Hematopoietic multipotent progenitor cell treated with erythropoietin and hydrocortisone succinate and interleukin-3 and kit ligand, for 17 days (in vitro differentiated cells): ENCODE measurements around the gene ITIH2.
A peak's percentile ranks its signal among the peaks of the same experiment; 100 is the strongest.
"Not testable (repeated sequence)": the region's sequence is repeated elsewhere in the genome, so short reads cannot be mapped to it uniquely, and the experiment has no call there.

Source experiments
- DNase-seq: peaks from one replicate; pipeline ENCODE4 v3.0.0-alpha.2; 2015; ENCODE audit warnings: low spot score

The ITIH2 gene

DNA sequence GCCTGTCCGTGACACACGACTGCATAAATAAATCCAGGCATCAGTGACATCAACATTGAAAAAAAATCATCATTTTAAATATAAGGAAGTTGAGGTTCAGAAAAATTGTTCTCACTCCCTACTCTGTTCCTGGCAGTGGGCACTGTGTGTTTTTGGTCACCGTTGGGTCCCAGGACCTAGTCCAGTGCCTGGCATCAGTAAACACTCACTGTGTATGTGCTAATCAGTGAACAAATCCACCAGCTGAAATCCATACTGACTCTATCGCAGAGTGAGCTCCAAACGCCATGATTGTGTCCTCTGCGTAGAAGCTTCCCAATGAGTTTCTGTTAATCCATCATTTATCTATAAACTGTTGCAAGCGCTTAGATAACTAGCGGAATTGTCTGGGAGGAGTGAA is 41.2 kb downstream of the ITIH2 start:
- DNase-seq, result no peak

DNA sequence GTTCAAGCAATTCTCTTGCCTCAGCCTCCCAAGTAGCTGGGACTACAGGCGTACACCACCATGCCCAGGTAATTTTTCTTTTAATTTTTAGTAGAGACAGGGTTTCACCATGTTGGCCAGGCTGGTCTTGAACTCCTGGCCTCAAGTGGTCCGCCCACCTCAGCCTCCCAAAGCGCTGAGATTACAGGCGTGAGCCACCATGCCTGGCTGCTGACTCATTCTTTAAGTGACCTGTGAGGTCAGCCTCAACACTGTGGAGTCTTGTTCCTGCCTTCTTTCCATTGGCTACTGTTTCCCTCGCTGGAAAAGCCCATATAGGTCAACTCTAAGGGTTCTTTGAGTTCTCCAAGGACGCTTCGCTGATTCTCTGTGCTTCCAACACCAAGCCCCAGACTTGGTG is 45.5 kb downstream of the ITIH2 start:
- not testable (repeated sequence) for DNase-seq

DNA sequence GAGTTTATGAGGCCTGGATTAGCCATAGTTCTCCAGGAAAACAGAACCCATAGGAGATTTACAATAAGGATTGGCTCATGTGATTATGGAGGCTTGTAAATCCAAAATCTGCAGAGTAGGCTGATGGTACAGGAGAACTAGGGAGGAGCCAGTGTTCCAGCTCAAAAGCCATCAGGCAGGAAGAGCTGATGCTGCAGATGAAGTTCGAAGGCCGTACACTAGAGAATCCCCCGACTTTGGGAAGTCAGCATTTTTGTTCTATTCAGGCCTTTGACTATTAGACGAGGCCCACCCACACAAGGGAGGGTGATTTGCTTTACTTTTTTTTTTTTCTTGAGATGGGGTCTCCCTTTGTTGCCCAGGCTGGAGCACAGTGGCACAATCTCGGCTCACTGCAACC is 47.1 kb downstream of the ITIH2 start:
- no peak for DNase-seq

DNA sequence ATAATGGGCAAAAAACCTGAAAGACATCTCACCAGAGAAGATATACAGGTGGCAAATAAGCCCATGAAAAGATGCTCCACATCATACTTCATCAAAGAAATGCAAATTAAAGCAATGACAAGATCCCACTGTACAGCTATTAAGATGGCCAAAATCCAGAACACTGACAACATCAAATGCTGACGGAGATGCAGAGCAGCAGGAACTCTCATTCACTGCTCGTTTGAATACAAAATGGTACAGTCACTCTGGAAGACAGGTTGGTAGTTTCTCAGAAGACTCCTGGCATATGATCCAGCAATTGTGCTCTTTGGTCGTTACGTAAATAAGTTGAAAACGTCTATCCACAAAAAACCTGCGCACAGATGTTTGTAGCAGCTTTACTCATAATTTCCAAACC is 49.1 kb downstream of the ITIH2 start:
- DNase-seq, result no peak

DNA sequence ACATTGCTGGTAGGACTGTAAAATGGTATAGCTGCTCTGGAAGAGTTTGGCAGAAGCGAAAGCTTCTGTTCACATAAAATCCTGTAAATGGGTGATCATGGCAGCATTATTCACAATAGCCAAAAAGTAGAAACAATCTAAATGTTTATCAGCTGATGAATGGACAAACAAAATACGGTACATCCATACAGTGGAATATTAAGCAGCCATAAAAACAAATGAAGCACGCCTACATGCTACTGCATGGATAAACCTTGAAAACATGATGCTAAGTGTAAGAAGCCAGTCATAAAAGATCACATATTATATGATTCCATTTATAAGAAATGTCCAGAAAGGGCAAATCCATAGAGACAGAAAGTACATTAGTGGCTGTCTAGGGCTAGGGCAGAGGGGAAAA is 52.0 kb downstream of the ITIH2 start:
- no peak for DNase-seq

DNA sequence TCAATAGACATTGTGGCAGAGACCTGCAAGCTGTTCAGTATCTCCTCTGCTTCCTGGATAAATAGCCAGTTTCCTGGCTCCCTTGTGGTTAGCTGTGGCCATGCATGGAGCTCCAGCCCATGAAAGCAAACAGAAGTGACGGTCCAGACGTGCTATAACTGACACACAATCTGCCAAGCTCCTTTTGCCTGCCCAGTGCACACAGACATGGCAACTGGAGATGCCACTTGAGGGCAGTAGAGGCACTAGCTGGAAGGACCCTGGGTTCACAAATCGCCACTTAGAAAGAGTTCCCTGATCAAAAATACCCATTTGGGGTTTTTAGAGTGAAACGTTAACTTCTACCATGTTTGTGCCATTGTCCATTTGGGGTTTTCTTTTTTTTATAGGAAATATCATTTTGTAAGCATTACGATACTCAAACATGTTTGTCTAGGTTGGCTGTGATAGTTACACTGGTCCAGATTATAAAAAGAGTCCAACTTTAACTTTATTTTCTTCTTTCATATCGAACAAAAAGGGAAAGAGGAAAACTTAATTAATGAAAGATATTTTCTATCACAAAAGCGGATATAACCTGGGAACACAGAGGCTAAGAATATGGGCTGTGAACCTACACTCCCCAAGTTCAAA is 53.4 kb downstream of the ITIH2 start:
- peak; percentile 39 for DNase-seq

DNA sequence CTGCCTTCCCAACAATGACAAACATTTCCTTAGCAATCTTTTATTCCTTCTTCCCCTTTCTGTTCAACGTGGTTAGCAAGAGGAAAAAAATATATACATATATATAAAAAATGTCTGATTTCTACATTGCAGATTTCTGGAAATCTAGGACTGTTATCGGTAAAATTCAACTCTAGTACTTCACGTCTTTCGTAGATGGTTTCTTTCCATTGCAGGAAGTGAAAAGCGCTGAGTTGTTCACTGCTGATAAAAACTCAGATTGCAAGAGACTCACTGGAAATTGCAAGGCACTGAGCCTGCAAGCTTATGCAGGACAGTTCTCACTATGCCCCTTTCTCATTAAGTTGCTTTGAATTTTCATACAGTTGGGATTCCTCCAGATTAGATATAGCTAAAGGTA is 60.8 kb downstream of the ITIH2 start:
- no peak for DNase-seq

DNA sequence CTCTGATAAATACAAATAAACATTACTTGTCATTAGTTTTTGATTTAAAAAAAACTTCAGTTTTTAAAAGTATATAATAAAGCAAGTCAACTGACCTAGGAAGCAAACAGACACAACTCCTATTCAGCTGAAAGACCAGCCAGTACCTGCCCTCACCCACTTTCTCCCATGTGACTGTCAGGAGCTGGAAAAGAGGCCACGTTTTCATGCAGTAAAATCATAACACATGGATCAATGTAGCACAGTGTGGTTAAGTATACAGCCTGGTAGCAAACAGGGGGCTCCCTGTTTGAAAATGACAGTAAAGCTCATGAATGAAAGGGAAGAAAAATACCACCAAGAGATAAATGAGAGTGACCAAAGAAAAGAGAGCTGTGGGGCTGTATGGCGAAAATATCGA is 63.1 kb downstream of the ITIH2 start:
- no peak for DNase-seq

DNA sequence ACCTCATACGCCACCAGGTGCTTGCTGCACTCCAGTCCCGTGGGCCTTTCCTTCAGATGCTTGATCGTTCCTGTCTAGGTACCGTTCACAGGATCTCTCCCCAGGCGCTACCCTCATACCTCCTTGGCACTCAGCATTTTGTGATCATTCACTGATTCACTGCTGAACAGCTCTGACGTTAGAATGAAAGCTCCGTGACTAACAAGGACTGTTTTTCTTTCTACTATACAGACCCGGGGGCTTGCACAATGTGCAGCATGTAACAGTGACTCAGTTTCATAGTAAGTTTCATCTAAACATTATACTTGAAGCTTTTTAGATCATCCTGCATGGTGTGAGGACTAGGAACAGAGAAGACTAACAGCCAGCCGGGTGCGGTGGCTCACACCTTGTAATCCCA is 64.1 kb downstream of the ITIH2 start:
- DNase-seq, result no peak

DNA sequence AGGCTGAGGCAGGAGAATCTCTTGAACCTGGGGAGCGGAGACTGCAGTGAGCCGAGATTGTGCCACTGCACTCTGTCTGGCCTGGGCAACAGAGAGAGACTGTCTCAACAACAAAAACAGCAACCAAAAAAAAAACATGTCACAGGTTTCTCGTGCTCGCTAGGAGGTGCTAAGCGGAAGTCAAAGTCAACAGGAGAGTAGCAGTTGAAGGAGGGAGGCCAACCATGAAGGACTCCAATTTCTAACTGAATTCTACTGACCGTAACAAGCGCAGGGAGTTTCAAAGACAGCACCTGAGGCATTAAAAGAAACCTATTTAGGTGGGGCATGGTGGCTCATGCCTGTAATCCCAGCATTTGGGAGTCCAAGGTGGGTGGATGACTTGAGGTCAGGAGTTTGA is 65.3 kb downstream of the ITIH2 start:
- no peak for DNase-seq

DNA sequence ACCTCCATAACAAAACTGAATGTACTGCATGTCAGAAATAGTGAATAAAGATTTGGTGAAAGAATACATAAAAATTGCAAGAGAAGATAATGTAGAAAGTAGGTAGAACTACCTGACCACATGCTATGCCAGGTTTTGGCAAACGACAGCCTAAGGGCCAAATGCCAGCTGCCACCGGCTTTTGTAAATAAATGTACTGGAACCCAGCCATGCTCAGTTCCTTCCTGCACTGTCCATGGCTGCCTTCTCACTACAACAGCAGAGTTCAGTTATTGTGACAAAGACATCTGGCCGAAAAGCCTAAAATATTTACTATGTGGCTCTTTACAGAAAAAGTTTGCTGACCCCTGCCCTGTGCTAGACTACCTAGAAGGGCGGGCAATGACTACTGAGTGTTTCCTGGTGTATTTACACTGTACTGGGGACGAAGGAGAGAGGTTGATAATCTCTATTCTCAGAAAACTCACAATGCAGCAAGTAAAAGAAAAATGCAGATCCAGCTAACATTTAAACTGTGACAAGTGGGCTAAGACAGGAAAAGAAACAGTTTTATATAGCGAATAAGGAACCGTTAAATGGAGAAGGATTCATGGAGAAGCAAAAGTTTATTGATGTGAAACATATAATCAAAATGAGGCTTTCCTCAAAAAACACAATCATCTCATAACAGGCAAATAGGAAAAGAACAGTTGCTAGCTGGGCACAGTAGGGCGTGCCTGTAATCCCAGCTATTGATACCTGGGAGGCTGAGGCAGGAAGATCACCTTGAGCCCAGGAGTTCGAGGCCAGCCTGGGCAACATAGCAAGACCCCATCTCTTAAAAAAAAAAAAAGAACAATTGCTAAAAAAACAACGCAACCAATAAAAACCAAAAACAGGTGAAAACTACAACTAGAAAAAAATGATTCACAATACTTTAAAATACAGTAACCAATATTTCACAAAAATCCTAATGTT is 71.0 kb downstream of the ITIH2 start:
- no peak for DNase-seq

DNA sequence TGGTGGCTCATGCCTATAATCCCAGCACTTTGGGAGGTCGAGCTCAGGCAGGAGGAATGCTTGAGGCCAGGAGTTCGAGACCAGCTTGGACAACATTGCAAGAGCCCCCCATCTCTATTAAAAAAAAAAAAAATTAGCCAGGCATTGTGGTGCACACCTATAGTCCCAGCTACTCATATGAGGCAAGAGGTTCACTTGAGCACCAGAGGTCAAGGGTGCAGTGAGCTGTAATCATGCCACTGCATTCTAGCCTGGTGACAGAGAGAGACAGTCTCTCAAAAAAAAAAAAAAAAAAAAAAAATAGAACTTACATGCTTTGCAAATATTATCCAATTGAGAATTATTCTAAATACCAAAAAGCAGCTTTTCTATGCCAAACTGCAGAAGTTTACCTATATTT is 73.7 kb downstream of the ITIH2 start:
- DNase-seq, result no peak

DNA sequence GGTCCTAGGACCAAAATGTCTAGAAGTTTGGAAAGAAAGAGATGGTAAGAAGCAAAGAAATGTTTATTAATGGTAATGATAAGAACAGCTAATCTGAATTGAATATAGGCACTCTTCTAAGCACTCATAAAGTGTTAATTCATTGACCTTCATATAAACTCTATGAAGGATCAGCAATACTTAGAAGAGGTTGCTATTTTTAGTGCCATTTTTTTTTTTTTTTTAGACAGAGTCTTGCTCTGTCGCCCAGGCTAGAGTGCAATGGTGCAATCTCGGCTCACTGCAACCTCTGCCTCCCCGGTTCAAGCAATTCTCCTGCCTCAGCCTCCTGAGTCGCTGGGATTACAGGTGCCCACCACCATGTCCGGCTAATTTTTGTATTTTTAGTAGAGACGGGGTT is 79.1 kb downstream of the ITIH2 start:
- not testable (repeated sequence) for DNase-seq

DNA sequence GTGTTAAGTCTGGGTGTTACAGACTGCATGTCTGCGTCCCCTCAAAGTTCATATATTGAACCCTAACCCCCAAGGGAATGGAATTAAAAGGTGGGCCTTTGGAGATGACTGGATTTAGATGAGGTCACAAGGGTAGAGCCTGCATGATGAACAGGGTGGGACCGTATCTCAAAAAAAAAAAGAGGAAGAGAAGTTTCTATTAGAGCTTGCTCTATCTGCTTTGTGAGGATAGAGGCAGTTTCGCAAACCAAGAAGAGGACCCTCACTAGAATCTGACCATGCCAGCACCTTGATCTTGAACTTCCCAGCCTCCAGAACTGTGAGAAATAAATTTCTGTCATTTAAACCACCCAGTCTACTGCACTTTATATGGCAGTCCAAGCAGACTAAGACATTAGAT is 83.3 kb downstream of the ITIH2 start:
- DNase-seq, result no peak

DNA sequence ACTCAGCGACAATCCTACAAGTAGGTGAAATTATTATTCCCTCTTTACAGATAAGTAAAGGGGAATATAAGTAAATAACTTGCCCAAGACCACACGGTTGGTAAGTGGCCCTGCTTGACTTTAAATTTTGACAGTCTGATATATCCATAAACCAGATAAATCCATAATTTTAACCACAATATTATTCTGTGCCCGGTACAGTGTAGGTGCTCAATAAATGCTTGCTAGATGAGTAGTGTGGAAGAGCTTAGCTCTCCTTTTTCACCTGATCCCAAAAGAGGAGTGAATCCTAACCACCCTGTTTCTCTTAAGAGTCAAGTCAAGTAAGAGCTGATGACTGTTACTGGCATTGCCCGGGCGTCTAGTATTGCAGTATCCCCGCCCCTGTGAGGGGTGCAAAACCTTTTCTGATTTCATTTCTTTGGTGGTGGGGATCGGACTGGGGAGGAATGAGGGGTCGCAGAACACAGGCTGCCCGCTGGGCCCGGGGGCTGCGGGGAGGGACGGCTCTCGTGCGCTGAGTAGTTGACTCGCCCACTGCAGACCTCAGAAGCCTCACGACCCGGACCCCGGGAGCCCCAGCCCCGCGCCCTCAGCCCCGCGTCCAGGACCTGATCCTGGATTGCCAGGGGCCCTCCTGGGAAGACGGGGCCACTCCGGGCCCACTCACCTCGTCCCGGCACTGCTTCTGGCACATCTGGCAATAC is 84.2 kb downstream of the ITIH2 start:
- peak; percentile 36 for DNase-seq

DNA sequence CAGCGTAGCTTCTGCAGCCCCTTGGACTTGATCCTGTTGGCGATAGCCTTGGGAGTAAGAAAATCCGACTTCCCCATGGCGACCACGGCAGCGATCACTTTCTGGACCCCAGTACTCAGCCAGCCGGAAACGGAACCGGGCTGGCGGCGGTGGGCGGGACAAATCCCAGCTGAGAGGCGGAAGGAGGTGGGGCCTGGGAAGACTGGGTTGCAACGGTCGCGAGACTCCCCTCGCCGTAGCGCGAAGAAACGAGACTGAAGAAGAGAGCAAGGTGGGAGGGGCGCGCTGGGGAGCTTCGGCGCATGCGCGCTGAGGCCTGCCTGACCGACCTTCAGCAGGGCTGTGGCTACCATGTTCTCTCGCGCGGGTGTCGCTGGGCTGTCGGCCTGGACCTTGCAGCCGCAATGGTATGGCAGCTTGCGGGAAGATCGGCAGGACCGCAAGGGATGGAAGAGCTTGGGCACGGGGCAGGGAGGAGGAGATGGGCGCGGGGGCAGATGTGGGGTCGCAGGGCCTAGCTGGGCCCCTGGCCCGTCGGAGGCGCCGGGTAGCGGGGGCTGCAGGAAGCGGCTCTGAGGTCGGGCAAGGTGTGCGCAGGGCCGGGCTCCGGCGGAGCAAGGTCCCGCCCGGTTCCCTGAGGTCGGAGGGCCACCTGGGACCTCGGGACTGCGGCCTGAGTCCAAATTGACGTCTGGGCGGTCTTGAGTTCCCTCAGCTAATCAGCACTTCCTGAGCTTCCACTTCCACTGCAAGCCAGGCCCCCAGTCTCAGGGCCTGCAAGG is 84.9 kb downstream of the ITIH2 start, which contains the start of the genes ATP5F1C and KIN:
Gene ATP5F1C, plus strand, starts transcription at position 321 of the 782 bp plus-strand sequence. Its CDS starts 31 bp downstream, at position 352.
Gene KIN, minus strand, starts transcription at position 137 of the 782 bp plus-strand sequence. Its CDS starts 60 bp downstream, at position 77.
- peak; percentile 98 for DNase-seq

DNA sequence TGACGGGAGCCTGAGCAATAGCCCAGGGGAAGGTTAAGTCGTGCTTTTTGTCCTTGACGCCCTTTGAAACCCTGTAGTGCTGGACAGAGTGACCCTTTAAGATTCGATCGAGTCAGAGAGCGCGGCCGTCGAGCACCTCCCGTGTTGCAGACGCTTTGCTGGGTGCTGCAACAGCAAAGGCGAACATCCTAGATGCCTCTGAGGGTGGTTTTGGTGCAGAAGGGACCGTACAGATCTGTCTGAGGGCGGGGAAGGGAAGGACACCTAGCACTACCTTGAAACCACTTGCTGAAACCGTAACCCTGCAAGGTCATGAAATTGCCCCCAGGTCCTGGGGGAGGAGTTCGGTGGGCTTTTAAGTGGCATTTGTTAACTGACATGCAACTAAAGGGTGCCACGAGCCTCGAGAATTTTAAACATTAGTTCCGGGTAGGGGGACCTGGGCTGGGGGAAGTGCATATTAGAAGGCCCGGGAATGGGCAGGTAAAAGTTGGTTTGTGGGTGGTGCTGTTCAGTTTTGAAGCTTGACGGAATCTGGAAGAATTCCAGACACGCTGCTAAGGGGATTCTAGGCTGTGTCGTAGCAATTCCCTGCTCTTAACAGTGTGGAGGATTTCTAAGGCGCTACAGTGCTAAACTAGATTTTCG is 85.6 kb downstream of the ITIH2 start:
- DNase-seq, result peak; percentile 24

DNA sequence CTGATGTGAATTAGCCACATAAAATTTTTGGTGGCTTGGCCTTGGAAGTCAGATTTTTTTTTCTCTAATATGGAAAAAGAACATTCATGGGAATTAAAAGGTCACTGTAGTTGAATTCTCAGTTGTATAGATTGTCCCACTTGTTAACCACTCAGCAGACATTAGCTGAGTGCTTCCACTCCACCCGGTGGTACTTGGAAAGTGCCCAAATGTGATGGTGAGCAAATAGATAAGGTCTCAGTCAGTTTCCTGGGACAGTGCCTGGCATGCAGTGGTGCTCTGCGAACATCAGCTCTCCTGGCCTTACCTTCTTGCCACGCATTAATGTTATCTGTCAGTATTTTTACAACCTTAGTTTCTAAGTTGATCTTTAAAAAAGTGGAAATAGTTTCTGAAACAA is 86.3 kb downstream of the ITIH2 start:
- DNase-seq, result peak; percentile 66

DNA sequence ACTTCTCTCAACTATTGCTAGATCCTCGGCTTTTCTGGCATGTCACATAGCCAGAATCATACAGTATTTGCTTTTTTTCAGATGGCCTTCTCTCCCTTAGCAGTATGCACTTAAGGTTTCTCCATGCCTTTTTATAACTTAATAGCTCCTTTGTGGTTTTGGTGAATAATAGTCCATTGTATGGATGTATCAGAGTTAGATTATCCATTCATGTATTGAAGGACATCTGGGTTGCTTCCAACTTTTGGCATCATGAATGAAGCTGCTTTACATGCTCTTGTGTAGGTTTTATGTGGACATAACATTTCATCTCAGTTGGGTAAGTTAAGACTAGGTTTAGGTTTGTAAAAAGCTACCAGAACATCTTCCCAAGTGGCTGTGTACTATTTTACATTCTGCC is 89.4 kb downstream of the ITIH2 start:
- no peak for DNase-seq

DNA sequence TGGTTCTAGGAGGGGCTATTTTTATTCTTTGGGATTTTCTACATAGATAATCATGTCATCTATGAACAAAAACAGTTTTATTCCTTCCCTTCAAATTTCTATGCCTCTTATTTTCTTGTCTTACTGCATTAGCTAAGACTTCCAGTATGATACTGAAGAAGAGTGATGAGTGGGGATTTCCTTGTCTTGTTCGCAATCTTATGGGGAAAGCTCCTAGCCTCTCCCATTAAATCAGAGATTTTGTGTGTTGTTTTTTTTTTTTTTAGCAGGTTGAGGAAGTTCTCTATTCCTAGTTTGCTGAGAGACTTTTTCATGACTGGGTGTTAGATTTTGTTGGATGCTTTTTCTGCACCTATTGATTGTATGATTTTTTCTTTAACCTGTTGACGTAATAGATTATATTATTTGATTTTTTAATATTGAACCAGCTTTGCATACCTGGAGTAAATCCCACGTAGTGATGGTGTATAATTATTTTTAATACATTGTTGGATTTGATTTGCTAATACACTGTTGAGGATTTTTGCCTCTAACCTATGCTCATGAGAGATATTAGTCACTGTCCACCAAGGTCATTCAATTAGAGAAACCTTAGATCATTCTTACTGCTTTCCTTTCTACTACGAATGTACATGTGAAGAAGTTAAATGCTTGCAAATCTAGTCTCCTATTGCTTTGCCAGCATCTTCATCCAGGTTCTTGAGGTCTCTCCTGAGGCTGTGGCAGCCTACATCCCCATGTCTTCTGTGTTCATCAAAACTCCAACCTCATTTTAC is 91.3 kb downstream of the ITIH2 start:
- DNase-seq, result no peak

DNA sequence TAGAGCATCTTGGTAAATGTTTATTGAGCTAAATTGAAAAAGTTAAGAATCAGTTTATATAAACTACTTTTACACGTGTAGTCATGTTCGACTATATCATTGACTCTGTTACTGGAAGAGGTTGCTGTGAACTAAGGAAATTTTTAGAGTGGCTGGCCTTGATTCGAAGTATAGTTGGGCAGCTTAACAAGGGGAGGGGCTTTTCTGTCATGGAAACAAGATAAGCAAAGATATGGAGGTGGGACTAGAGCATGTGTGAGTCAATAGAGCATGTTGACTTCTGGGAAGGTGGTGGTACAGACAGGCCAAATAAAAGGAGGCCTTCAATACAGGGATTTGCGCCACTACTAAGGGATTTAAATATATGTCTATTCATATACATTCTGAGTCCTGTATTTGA is 92.5 kb downstream of the ITIH2 start:
- no peak for DNase-seq
